Heart left ventricle (tissue), 13 donors: ENCODE measurements around the gene OSMR.

Source experiments
- POLR2A ChIP-seq, 2 donors: fragments of 450-650 bp; IDR thresholded peaks; one replicate each; pipeline ENCODE4 v1.6.1; 2017; ENCODE audit warnings: antibody characterized with exemption in 2 of 2, mild to moderate bottlenecking in 2 of 2, moderate library complexity in 2 of 2
- TF ChIP-seq, protein P1 (sequence below), 12 donors: fragments of 200-600 bp; sonication (generic) in 4 of 12; IDR thresholded peaks; one replicate each; pipeline versions ENCODE4 v1.5.0 to v1.8.0; 2018 to 2022; ENCODE audit warnings: antibody characterized with exemption in 12 of 12, mild to moderate bottlenecking in 5 of 12
- donor health status: ischemic (EF 13 %, LVEDD 7.1; RV severe dilation, severe dysfunction).
- donor health status: DM: no; HTN: yes; CAD: no.
- donor health status: DM: no; HTN: no; CAD: no.
- donor health status: ischemic (EF 25% LVEDD 6.9; RV normal size, moderate dysfunction).
- donor health status: ischemic (EF 25% LVEDD 5.7; RV mildly dilated, moderate dysfunction).
- donor health status: ischemic (EF 35%, LVEDD 5.7; RV mildly dilated, moderate dysfunction).
- donor health status: nonischemic (EF 11% LVEDD 7.7; RV severe dilation, severe dysfunction).
- donor health status: DM: yes; HTN: yes; CAD: no.
- donor health status: PGD.
- donor health status: ischemic (EF 29% LVEDD 5.4; RV normal size, mild dysfunction).
- donor health status: nonischemic (EF 23%, LVEDD 6.1; RV moderate dilation, normal function).

DNA sequence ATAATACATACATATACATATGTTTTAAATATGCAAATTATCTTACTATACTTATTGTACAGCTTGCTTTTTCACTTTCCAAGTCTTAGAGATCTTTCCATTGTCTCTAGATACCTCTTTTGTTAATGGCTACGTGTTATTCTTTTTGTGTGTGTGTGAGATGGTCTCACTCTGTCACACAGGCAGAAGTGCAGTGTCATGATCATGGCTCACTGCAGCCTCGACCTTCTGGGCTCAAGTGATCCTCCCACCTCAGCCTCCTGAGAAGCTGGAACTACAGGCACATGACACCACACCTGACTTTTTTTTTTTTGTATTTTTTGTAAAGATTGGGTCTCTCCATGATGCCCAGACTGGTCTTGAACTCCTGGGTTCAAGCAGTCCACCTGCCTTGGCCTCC lies 2.8 kb downstream of the OSMR start:
- no peak for TF ChIP-seq POLR2A (IDR thresholded peaks at IDR 0.05)
- TF ChIP-seq, protein P1, sequence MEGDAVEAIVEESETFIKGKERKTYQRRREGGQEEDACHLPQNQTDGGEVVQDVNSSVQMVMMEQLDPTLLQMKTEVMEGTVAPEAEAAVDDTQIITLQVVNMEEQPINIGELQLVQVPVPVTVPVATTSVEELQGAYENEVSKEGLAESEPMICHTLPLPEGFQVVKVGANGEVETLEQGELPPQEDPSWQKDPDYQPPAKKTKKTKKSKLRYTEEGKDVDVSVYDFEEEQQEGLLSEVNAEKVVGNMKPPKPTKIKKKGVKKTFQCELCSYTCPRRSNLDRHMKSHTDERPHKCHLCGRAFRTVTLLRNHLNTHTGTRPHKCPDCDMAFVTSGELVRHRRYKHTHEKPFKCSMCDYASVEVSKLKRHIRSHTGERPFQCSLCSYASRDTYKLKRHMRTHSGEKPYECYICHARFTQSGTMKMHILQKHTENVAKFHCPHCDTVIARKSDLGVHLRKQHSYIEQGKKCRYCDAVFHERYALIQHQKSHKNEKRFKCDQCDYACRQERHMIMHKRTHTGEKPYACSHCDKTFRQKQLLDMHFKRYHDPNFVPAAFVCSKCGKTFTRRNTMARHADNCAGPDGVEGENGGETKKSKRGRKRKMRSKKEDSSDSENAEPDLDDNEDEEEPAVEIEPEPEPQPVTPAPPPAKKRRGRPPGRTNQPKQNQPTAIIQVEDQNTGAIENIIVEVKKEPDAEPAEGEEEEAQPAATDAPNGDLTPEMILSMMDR (IDR thresholded peaks at IDR 0.05): no peak
